OCI-LY1 (cell line): ENCODE results near the gene TNPO3.
"Not testable (repeated sequence)": the region's sequence is repeated elsewhere in the genome, so short reads cannot be mapped to it uniquely, and the experiment has no call there.

Source experiments
- H2AFZ ChIP-seq: fragments of 200-600 bp; sonication (generic), shearing (Covaris generic); 2 replicates; pipeline ENCODE4 v1.6.0; 2014; ENCODE audit warnings: antibody characterized with exemption, mild to moderate bottlenecking, low read length
- H3F3A ChIP-seq: fragments of 200-600 bp; sonication (generic), shearing (Covaris generic); 2 replicates; pipeline ENCODE4 v1.6.0; 2014; ENCODE audit warnings: mild to moderate bottlenecking, antibody characterized with exemption, low read length, moderate library complexity; ENCODE audit not compliant: insufficient read depth
- H3K27ac ChIP-seq: fragments of 200-600 bp; sonication (generic); 2 replicates; pipeline ENCODE4 v1.5.1; 2014; ENCODE audit warnings: low read length, mixed run types, mild to moderate bottlenecking, low read depth; ENCODE audit not compliant: poor library complexity, severe bottlenecking
- H3K27me3 ChIP-seq: fragments of 200-600 bp; sonication (generic); 2 replicates; pipeline ENCODE4 v1.6.0; 2014; ENCODE audit warnings: antibody characterized with exemption, mild to moderate bottlenecking, low read length, moderate library complexity; ENCODE audit not compliant: insufficient read depth
- H3K36me3 ChIP-seq: fragments of 200-600 bp; sonication (generic); 2 replicates; pipeline ENCODE4 v1.6.1; 2014; ENCODE audit warnings: mild to moderate bottlenecking, antibody characterized with exemption, low read length, moderate library complexity, mixed read lengths; ENCODE audit not compliant: insufficient read depth
- H3K4me1 ChIP-seq: fragments of 200-600 bp; sonication (generic); 2 replicates; pipeline ENCODE4 v1.5.1; 2014; ENCODE audit warnings: mild to moderate bottlenecking, low read length, moderate library complexity; ENCODE audit not compliant: insufficient read depth, severe bottlenecking
- H3K4me2 ChIP-seq: fragments of 200-600 bp; sonication (generic), shearing (Covaris generic); 2 replicates; pipeline ENCODE4 v1.6.1; 2014; ENCODE audit warnings: low read length
- H3K4me3 ChIP-seq: fragments of 200-600 bp; sonication (generic); 2 replicates; pipeline ENCODE4 v1.5.1; 2014; ENCODE audit warnings: low read length, low read depth, mild to moderate bottlenecking, mixed read lengths; ENCODE audit not compliant: poor library complexity, severe bottlenecking
- H3K79me2 ChIP-seq: fragments of 200-600 bp; shearing (Covaris generic); 2 replicates; pipeline ENCODE4 v1.6.1; 2016; ENCODE audit warnings: mixed run types, low read length, mixed read lengths; ENCODE audit not compliant: insufficient read depth
- H3K9ac ChIP-seq: fragments of 200-600 bp; sonication (generic), shearing (Covaris generic); 2 replicates; pipeline ENCODE4 v1.6.1; 2014; ENCODE audit warnings: mild to moderate bottlenecking, low read length, mixed read lengths
- H3K9me2 ChIP-seq: fragments of 200-600 bp; sonication (generic), shearing (Covaris generic); 2 replicates; pipeline ENCODE4 v1.6.1; 2014; ENCODE audit warnings: low read depth, mild to moderate bottlenecking, low read length, mixed read lengths
- H3K9me3 ChIP-seq: fragments of 200-600 bp; shearing (Covaris generic); 2 replicates; pipeline ENCODE4 v1.6.1; 2014; ENCODE audit warnings: low read length, mixed read lengths
- H4K20me1 ChIP-seq: fragments of 200-600 bp; sonication (generic), shearing (Covaris generic); 2 replicates; pipeline ENCODE4 v1.6.0; 2016; ENCODE audit warnings: mild to moderate bottlenecking, low read length; ENCODE audit not compliant: insufficient read depth
- EZH2 ChIP-seq: fragments of 200-600 bp; sonication (generic), shearing (Covaris generic); IDR thresholded peaks from 2 replicates; pipeline ENCODE4 v1.8.0; 2017; ENCODE audit warnings: borderline replicate concordance, mixed run types, mild to moderate bottlenecking, antibody characterized with exemption, low read length, moderate library complexity, mixed read lengths
- TF ChIP-seq, protein P1 (sequence below): fragments of 200-600 bp; sonication (generic), shearing (Covaris generic); IDR thresholded peaks from 2 replicates; pipeline ENCODE4 v1.5.1; 2017; ENCODE audit warnings: mild to moderate bottlenecking, antibody characterized with exemption, low read length, moderate library complexity, mixed read lengths

TNPO3 gene

DNA sequence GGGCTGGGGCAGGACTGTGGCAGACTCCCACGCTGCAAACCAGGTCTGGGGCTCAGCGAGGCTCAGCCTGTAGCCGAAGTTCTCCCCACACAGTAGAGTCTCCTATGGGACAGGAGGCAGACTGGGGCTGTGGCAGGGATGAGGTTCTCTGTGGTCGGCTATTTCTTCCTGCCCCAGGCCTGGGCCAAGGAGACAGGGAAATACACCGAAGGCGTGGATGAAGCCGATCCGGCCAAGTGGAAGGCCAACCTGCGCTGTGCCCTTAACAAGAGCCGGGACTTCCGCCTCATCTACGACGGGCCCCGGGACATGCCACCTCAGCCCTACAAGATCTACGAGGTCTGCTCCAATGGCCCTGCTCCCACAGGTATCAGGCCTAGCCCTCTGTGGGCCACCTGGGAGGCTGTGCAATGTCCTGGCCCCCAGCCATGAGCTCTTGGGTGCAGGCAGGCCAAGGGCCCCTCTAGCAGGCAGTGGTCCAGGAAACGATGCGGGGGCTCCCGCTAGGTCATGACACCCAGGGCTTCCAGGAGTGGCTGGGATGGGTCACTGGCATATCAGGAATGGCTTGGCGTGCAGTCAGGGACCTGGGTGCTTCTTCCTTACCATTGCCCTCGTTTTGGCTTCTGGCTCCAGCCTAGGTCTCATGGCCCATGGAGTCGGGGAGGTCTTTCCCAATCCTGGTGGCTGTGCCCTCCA, 109.1 kb downstream of the TNPO3 start:
- Histone ChIP-seq H3K9ac (no peak overlapping the region), H3K4me2 (no peak overlapping the region), H3K36me3 (peaks cover 8% of the 10 kb centered on the region; the same call in 1 of the 2 replicates), H4K20me1 (no peaks in the 10 kb centered on the region), H3K9me3 (no peaks in the 10 kb centered on the region), H3K9me2 (no peaks in the 10 kb centered on the region), H3K27ac (no peak overlapping the region), H3K79me2 (no peaks in the 10 kb centered on the region), H3F3A (no peaks in the 10 kb centered on the region), H3K27me3 (no peaks in the 10 kb centered on the region), H3K4me3 (no peak overlapping the region), H3K4me1 (peaks cover 9% of the 10 kb centered on the region), H2AFZ (no peak overlapping the region)
- no peak for TF ChIP-seq EZH2
- TF ChIP-seq, protein P1, sequence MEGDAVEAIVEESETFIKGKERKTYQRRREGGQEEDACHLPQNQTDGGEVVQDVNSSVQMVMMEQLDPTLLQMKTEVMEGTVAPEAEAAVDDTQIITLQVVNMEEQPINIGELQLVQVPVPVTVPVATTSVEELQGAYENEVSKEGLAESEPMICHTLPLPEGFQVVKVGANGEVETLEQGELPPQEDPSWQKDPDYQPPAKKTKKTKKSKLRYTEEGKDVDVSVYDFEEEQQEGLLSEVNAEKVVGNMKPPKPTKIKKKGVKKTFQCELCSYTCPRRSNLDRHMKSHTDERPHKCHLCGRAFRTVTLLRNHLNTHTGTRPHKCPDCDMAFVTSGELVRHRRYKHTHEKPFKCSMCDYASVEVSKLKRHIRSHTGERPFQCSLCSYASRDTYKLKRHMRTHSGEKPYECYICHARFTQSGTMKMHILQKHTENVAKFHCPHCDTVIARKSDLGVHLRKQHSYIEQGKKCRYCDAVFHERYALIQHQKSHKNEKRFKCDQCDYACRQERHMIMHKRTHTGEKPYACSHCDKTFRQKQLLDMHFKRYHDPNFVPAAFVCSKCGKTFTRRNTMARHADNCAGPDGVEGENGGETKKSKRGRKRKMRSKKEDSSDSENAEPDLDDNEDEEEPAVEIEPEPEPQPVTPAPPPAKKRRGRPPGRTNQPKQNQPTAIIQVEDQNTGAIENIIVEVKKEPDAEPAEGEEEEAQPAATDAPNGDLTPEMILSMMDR: no peak

DNA sequence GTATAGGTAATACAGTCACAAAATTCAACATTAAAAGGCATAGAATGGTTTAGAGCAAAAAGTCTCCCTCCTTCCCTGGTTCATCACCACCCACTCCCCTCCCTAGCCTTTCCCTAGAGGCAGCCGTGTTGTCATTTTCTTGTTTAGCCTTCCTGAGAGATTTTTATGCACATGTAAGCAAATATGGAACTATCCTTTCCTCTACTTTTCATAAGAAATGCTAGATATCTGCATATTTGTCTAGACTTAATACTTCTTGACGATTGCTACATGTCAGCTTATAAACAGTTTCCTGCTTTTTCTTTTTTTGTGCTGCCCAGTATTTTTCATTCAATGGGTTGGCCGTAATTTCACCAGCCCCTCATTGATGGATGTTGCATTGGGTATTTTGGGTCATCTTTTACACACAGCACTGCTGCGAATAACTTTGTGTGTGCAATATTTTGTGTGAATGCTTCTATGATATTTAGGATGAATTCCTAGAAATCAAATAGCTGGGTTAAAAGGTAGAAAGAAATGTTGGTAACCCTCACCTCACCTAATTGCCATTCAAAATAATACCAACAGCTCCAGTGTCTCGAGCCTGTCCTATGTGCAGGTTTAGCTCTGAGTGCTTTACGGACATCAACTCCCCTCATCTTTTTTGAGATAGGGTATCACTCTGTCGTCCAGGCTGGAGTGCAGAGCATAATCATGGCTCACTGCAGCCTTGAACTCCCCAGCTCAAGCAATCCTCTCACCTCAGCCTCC, 110.2 kb downstream of the TNPO3 start:
- Histone ChIP-seq H3K4me2 (no peak overlapping the region), H3K27ac (no peak overlapping the region), H3K9me2 (no peaks in the 10 kb centered on the region), H3F3A (no peaks in the 10 kb centered on the region), H4K20me1 (no peaks in the 10 kb centered on the region), H2AFZ (no peak overlapping the region), H3K4me1 (peaks cover 20% of the 10 kb centered on the region), H3K36me3 (peaks cover 5% of the 10 kb centered on the region; the same call in 1 of the 2 replicates), H3K9ac (no peak overlapping the region), H3K79me2 (no peaks in the 10 kb centered on the region), H3K9me3 (no peaks in the 10 kb centered on the region), H3K27me3 (no peaks in the 10 kb centered on the region), H3K4me3 (no peak overlapping the region)
- TF ChIP-seq, protein P1: no peak
- TF ChIP-seq EZH2: no peak

DNA sequence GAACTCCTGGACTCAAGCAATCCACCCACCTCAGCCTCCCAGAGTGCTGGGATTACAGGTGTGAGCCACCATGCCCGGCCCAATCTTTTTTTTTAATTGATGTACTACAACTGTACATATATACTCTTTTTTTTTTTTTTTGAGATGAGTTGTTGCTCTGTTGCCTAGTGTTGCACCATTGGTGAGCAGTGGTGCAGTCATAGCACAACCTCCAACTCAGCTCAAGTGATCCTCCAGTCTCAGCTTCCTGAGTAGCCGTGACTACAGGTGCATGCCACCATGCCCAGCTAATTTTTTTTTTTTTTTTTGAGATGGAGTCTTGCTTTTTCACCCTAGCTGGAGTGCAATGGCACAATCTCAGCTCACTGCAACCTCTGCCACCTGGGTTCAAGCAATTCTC, 111.7 kb downstream of the TNPO3 start:
- H3K9me3 ChIP-seq, H3K36me3 ChIP-seq, H3K79me2 ChIP-seq, H3K9ac ChIP-seq, H3K9me2 ChIP-seq, H3K27me3 ChIP-seq, H4K20me1 ChIP-seq, H3K27ac ChIP-seq, H3K4me3 ChIP-seq, H3F3A ChIP-seq, H3K4me2 ChIP-seq, H2AFZ ChIP-seq: not testable (repeated sequence)
- peaks cover 33% of the 10 kb centered on the region for H3K4me1 ChIP-seq
